ENCODE results near the gene CPLX1.

The CPLX1 gene

DNA sequence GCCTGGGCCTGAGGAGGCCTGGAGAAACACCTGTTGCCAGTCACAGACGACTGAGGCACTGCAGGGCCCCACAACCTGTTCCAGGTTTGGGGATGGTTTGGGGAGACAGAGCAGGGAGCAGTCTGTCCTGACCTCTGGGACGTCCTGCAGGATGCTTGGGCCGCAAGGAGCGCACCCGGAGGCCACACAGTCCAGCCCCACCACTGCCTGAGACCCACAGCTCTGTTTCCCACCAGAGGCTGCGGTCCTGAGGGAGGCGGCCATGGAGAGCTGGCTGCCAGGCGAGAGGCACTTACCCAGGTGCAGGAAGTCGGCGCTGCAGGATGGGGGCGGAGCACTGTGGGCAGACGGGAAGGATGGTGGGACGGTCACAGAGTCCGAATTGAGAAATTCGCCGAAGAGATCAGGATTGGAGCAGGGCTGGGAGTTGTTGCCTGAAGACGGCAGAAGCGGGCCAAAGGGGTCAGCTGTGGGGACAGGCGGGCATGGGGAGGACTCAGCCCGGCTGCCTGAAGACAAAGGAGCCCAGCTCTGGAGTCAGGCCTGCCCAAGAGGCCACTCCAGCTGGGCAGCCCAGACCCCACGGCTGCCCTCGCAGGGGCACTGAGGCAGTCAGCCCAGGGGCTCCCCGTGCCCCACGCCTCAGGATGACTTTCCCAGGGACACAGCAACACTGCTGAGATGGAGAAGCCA, 40.3 kb upstream of the CPLX1 start:
- no peak overlapping the region for H3K4me3 ChIP-seq (ENCODE audit: low read length in 2 of 2)
- peaks cover 40 to 59% of the 10 kb centered on the region in 2 donors for H3K36me3 ChIP-seq (ENCODE audit: control insufficient read depth in 2 of 2, insufficient read depth in 2 of 2, low read length in 2 of 2)
- H3K27ac ChIP-seq (ENCODE audit: low read length): no peak overlapping the region
- H3K9me3 ChIP-seq (ENCODE audit: control insufficient read depth in 2 of 2, low read length in 2 of 2): no peaks in the 10 kb centered on the region
- H3K4me1 ChIP-seq (ENCODE audit: control insufficient read depth, insufficient read depth, low read length): no peaks in the 10 kb centered on the region
- no peak overlapping the region for H3K9ac ChIP-seq (ENCODE audit: low read length in 2 of 2)
- H3K27me3 ChIP-seq (ENCODE audit: control insufficient read depth in 1 of 2, insufficient read depth in 2 of 2, low read length in 2 of 2): no peaks in the 10 kb centered on the region

DNA sequence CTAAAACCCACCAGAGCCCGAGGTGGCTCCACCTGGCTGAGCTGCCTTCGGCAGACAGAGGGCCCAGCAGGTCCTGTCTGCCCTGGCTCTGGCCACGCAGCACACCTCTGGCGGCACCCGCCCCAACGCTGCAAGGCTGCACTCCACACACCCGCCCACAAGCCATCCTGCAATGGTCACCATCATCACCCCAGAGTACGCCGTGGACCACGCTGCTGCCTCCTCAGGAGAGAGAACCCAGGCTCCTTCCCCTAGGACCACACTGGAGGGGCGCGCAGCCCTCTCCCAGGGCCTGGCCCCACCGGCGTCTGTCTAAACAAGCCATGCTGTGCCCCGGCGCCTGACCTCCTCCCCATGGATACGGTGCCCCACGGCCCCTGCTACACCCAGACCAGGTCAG, 39.6 kb upstream of the CPLX1 start:
- Histone ChIP-seq H3K4me1 (ENCODE audit: control insufficient read depth, insufficient read depth, low read length) (no peaks in the 10 kb centered on the region), H3K27me3 (ENCODE audit: control insufficient read depth in 1 of 2, insufficient read depth in 2 of 2, low read length in 2 of 2) (no peaks in the 10 kb centered on the region), H3K9ac (ENCODE audit: low read length in 2 of 2) (no peak overlapping the region), H3K27ac (ENCODE audit: low read length) (no peak overlapping the region), H3K36me3 (ENCODE audit: control insufficient read depth in 2 of 2, insufficient read depth in 2 of 2, low read length in 2 of 2) (peaks cover 45 to 65% of the 10 kb centered on the region in 2 donors), H3K4me3 (ENCODE audit: low read length in 2 of 2) (no peak overlapping the region), H3K9me3 (ENCODE audit: control insufficient read depth in 2 of 2, low read length in 2 of 2) (no peaks in the 10 kb centered on the region)

GRCh38 chr4:865121-865465, 39.2 kb upstream of the CPLX1 start:
- no peak overlapping the region for H3K9ac ChIP-seq (ENCODE audit: low read length in 2 of 2)
- H3K4me1 ChIP-seq (ENCODE audit: control insufficient read depth, insufficient read depth, low read length): no peaks in the 10 kb centered on the region
- H3K27me3 ChIP-seq (ENCODE audit: control insufficient read depth in 1 of 2, insufficient read depth in 2 of 2, low read length in 2 of 2): no peaks in the 10 kb centered on the region
- H3K36me3 ChIP-seq (ENCODE audit: control insufficient read depth in 2 of 2, insufficient read depth in 2 of 2, low read length in 2 of 2): peaks cover 43 to 64% of the 10 kb centered on the region in 2 donors
- H3K9me3 ChIP-seq (ENCODE audit: control insufficient read depth in 2 of 2, low read length in 2 of 2): no peaks in the 10 kb centered on the region
- no peak overlapping the region for H3K4me3 ChIP-seq (ENCODE audit: low read length in 2 of 2)
- H3K27ac ChIP-seq (ENCODE audit: low read length): no peak overlapping the region

DNA sequence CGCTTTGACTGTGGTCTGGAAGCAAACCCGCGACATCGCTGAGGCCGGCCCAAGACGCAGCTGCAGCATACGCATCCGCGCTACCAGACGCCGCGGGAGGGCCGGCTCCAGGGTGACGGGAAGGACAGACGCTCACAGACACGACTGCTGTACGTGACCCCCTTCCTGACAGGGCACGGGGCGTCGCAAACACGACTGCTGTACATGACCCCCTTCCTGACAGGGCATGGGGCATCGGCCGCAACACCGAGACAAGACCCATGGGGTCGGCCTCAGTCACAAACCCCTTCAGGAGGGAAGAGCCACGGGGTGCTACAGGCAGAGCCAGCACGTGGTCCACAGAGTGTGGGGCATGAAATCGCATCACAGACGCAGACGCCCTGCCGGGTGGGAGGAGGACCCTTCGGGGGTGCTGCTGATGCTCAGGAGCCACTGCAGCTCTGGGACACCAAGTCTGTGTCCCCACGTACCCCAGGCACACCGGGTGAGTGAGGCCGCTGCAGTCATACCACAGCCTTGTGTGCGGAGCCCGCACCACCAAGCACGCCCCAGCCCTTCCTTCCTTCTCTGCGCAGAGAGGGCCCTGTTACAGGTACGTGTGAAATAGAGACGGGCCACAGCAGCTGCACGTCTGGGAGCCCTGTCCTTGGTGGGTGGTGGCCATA, 38.7 kb upstream of the CPLX1 start:
- Histone ChIP-seq H3K27me3 (ENCODE audit: control insufficient read depth in 1 of 2, insufficient read depth in 2 of 2, low read length in 2 of 2) (no peaks in the 10 kb centered on the region), H3K4me3 (ENCODE audit: low read length in 2 of 2) (no peak overlapping the region), H3K27ac (ENCODE audit: low read length) (no peak overlapping the region), H3K9me3 (ENCODE audit: control insufficient read depth in 2 of 2, low read length in 2 of 2) (no peaks in the 10 kb centered on the region), H3K4me1 (ENCODE audit: control insufficient read depth, insufficient read depth, low read length) (no peaks in the 10 kb centered on the region), H3K36me3 (ENCODE audit: control insufficient read depth in 2 of 2, insufficient read depth in 2 of 2, low read length in 2 of 2) (peaks cover 38 to 62% of the 10 kb centered on the region in 2 donors), H3K9ac (ENCODE audit: low read length in 2 of 2) (no peak overlapping the region)

DNA sequence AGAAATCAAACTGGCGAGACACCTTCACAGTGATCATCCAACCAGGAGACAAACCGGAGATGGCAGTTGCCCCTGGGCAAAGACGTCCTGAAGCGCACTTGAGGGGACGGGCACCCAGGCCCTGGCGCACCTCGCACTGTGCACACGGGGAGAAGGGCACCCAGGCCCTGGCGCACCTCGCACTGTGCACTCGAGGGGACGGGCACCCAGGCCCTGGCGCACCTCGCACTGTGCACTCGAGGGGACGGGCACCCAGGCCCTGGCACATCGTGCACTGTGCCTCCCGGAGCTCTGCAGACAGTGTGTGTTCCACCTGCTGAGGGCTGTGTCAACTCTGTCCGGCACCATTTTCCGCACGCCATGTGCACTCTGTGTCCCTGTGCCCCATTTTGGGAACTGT, 34.6 kb upstream of the CPLX1 start:
- no peaks in the 10 kb centered on the region for H3K4me1 ChIP-seq (ENCODE audit: control insufficient read depth, insufficient read depth, low read length)
- H3K9me3 ChIP-seq (ENCODE audit: control insufficient read depth in 2 of 2, low read length in 2 of 2): no peaks in the 10 kb centered on the region
- no peak overlapping the region for H3K9ac ChIP-seq (ENCODE audit: low read length in 2 of 2)
- H3K4me3 ChIP-seq (ENCODE audit: low read length in 2 of 2): no peak overlapping the region
- H3K27me3 ChIP-seq (ENCODE audit: control insufficient read depth in 1 of 2, insufficient read depth in 2 of 2, low read length in 2 of 2): no peaks in the 10 kb centered on the region
- H3K36me3 ChIP-seq (ENCODE audit: control insufficient read depth in 2 of 2, insufficient read depth in 2 of 2, low read length in 2 of 2): peaks cover 31 to 63% of the 10 kb centered on the region in 2 donors
- H3K27ac ChIP-seq (ENCODE audit: low read length): no peak overlapping the region

- Histone ChIP-seq H3K27ac (ENCODE audit: low read length) (no peak overlapping the region), H3K4me3 (ENCODE audit: low read length in 2 of 2) (no peak overlapping the region), H3K27me3 (ENCODE audit: control insufficient read depth in 1 of 2, insufficient read depth in 2 of 2, low read length in 2 of 2) (no peaks in the 10 kb centered on the region), H3K9ac (ENCODE audit: low read length in 2 of 2) (no peak overlapping the region), H3K9me3 (ENCODE audit: control insufficient read depth in 2 of 2, low read length in 2 of 2) (no peaks in the 10 kb centered on the region), H3K36me3 (ENCODE audit: control insufficient read depth in 2 of 2, insufficient read depth in 2 of 2, low read length in 2 of 2) (peaks cover 31 to 57% of the 10 kb centered on the region in 2 donors), H3K4me1 (ENCODE audit: control insufficient read depth, insufficient read depth, low read length) (no peaks in the 10 kb centered on the region)
These were observed 33.6 kb upstream of the CPLX1 start for GRCh38 chr4:859496-859895.

DNA sequence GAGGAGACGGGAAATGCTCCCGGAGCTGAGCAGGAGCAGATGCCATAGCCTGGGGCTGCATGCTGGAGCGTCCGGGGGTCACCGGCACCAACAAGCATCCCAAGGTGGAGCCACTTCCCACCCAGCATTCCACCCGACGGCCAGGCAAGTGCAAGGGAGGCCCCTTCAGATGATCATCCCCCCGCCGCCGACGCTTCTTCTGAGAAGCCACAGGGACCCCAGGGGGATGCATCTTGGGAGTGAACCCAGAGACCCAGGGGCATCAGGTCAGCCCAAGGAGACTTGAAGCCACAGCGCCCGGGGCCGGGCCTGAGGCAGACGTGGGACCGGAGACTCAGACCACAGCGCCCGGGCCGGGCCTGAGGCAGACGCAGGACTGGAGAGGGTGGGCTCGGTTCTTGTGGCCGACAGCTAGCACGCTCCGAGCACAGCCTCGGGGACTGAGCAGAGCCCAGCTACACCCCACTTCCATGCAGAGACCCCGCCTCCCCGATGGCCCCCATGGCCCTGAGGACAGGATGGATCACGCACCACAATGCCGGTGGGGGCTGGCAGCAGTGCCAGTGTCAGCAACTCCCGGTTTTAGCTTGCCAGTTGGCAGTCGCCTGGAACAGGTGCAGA, 33.0 kb upstream of the CPLX1 start:
- Histone ChIP-seq H3K9ac (ENCODE audit: low read length in 2 of 2) (no peak overlapping the region), H3K27me3 (ENCODE audit: control insufficient read depth in 1 of 2, insufficient read depth in 2 of 2, low read length in 2 of 2) (no peaks in the 10 kb centered on the region), H3K9me3 (ENCODE audit: control insufficient read depth in 2 of 2, low read length in 2 of 2) (no peaks in the 10 kb centered on the region), H3K36me3 (ENCODE audit: control insufficient read depth in 2 of 2, insufficient read depth in 2 of 2, low read length in 2 of 2) (peaks cover 28 to 52% of the 10 kb centered on the region in 2 donors), H3K4me1 (ENCODE audit: control insufficient read depth, insufficient read depth, low read length) (no peaks in the 10 kb centered on the region), H3K27ac (ENCODE audit: low read length) (no peak overlapping the region), H3K4me3 (ENCODE audit: low read length in 2 of 2) (no peak overlapping the region)

GRCh38 chr4:858041-858481, 32.1 kb upstream of the CPLX1 start:
- Histone ChIP-seq H3K9ac (ENCODE audit: low read length in 2 of 2) (no peak overlapping the region), H3K36me3 (ENCODE audit: control insufficient read depth in 2 of 2, insufficient read depth in 2 of 2, low read length in 2 of 2) (peaks cover 28 to 46% of the 10 kb centered on the region in 2 donors), H3K4me1 (ENCODE audit: control insufficient read depth, insufficient read depth, low read length) (no peaks in the 10 kb centered on the region), H3K27ac (ENCODE audit: low read length) (no peak overlapping the region), H3K9me3 (ENCODE audit: control insufficient read depth in 2 of 2, low read length in 2 of 2) (no peaks in the 10 kb centered on the region), H3K27me3 (ENCODE audit: control insufficient read depth in 1 of 2, insufficient read depth in 2 of 2, low read length in 2 of 2) (no peaks in the 10 kb centered on the region), H3K4me3 (ENCODE audit: low read length in 2 of 2) (no peak overlapping the region)

- no peaks in the 10 kb centered on the region for H3K27me3 ChIP-seq (ENCODE audit: control insufficient read depth in 1 of 2, insufficient read depth in 2 of 2, low read length in 2 of 2)
- no peak overlapping the region for H3K27ac ChIP-seq (ENCODE audit: low read length)
- no peaks in the 10 kb centered on the region for H3K4me1 ChIP-seq (ENCODE audit: control insufficient read depth, insufficient read depth, low read length)
- H3K9me3 ChIP-seq (ENCODE audit: control insufficient read depth in 2 of 2, low read length in 2 of 2): no peaks in the 10 kb centered on the region
- H3K9ac ChIP-seq (ENCODE audit: low read length in 2 of 2): no peak overlapping the region
- H3K4me3 ChIP-seq (ENCODE audit: low read length in 2 of 2): no peak overlapping the region
- H3K36me3 ChIP-seq (ENCODE audit: control insufficient read depth in 2 of 2, insufficient read depth in 2 of 2, low read length in 2 of 2): peaks cover 26 to 40% of the 10 kb centered on the region in 2 donors
These were observed 31.5 kb upstream of the CPLX1 start for GRCh38 chr4:857461-857860.

GRCh38 chr4:856225-856901, 30.4 kb upstream of the CPLX1 start:
- H3K36me3 ChIP-seq (ENCODE audit: control insufficient read depth in 2 of 2, insufficient read depth in 2 of 2, low read length in 2 of 2): peaks cover 19 to 38% of the 10 kb centered on the region in 2 donors
- H3K4me3 ChIP-seq (ENCODE audit: low read length in 2 of 2): no peak overlapping the region
- no peak overlapping the region for H3K9ac ChIP-seq (ENCODE audit: low read length in 2 of 2)
- no peaks in the 10 kb centered on the region for H3K27me3 ChIP-seq (ENCODE audit: control insufficient read depth in 1 of 2, insufficient read depth in 2 of 2, low read length in 2 of 2)
- no peaks in the 10 kb centered on the region for H3K4me1 ChIP-seq (ENCODE audit: control insufficient read depth, insufficient read depth, low read length)
- H3K9me3 ChIP-seq (ENCODE audit: control insufficient read depth in 2 of 2, low read length in 2 of 2): no peaks in the 10 kb centered on the region
- H3K27ac ChIP-seq (ENCODE audit: low read length): no peak overlapping the region

Measured in stomach smooth muscle (tissue), 2 donors.